CD14-positive monocyte (primary cell): ENCODE results near the gene SLC6A12. TPM values are rescaled to one million over a fixed set of nuclear protein-coding genes. Genes with fewer than 3 reads are reported as not detected.

Experiments used
- DNase-seq, 3 donors: peaks; one replicate each; pipeline ENCODE4 v3.0.0-alpha.2; 2011 to 2022
- H2AFZ ChIP-seq: 2 replicates; pipeline ENCODE4 v1.6.0; 2012; ENCODE audit warnings: mild to moderate bottlenecking, low read depth, low read length, inconsistent platforms; ENCODE audit not compliant: insufficient read depth, poor library complexity, severe bottlenecking
- H3K27ac ChIP-seq, 2 donors: 1 replicate in 1 of 2; 2 replicates in 1 of 2; pipeline ENCODE4 v1.5.1; 2012 to 2013; ENCODE audit warnings: low read length in 2 of 2, control low read depth in 1 of 2, inconsistent platforms in 1 of 2, low read depth in 1 of 2, mild to moderate bottlenecking in 1 of 2
- H3K27me3 ChIP-seq, 2 donors: one replicate each; pipeline versions ENCODE4 v1.6.0 to v1.6.1; 2011 to 2013; ENCODE audit warnings: low read length in 2 of 2; ENCODE audit not compliant: control insufficient read depth in 2 of 2, insufficient read depth in 2 of 2
- H3K36me3 ChIP-seq, 2 donors: replicated peaks in 1 of 2; 1 replicate in 1 of 2; 2 replicates in 1 of 2; pipeline versions ENCODE4 v1.5.1 to v1.6.1; 2012 to 2013; ENCODE audit warnings: low read length in 2 of 2, control low read depth in 1 of 2, inconsistent platforms in 1 of 2, mild to moderate bottlenecking in 1 of 2; ENCODE audit not compliant: insufficient read depth in 2 of 2, control insufficient read depth in 1 of 2
- H3K4me1 ChIP-seq, 2 donors: 1 replicate in 1 of 2; 2 replicates in 1 of 2; pipeline versions ENCODE4 v1.5.1 to v1.6.1; 2012 to 2013; ENCODE audit warnings: low read length in 2 of 2, control low read depth in 1 of 2, inconsistent platforms in 1 of 2, mild to moderate bottlenecking in 1 of 2, moderate library complexity in 1 of 2; ENCODE audit not compliant: insufficient read depth in 2 of 2, control insufficient read depth in 1 of 2
- H3K4me2 ChIP-seq: replicated peaks from 2 replicates; pipeline ENCODE3; 2012; ENCODE audit warnings: low read length, moderate library complexity, mild to moderate bottlenecking; ENCODE audit not compliant: poor library complexity, severe bottlenecking; ENCODE audit errors: extremely low read depth
- H3K4me3 ChIP-seq, 3 experiments: fragments of 200-600 bp in 1 of 3; sonication (generic) in 1 of 3; replicated peaks in 1 of 3; 1 replicate in 2 of 3; 2 replicates in 1 of 3; pipeline ENCODE4 v1.5.1; 2011 to 2013; ENCODE audit warnings: low read length in 3 of 3, mild to moderate bottlenecking in 3 of 3, control low read depth in 2 of 3, low read depth in 2 of 3, inconsistent platforms in 1 of 3, moderate library complexity in 1 of 3
- H3K79me2 ChIP-seq: 2 replicates; pipeline ENCODE4 v1.6.0; 2012; ENCODE audit warnings: mild to moderate bottlenecking, control low read depth, inconsistent platforms, low read length, moderate library complexity; ENCODE audit not compliant: insufficient read depth
- H3K9ac ChIP-seq: 2 replicates; pipeline ENCODE4 v1.6.0; 2017; ENCODE audit warnings: low read length, mild to moderate bottlenecking; ENCODE audit not compliant: insufficient read depth, poor library complexity, severe bottlenecking
- H3K9me3 ChIP-seq, 2 donors: replicated peaks in 1 of 2; 1 replicate in 1 of 2; 2 replicates in 1 of 2; pipeline versions ENCODE4 v1.5.1 to v1.6.1; 2012 to 2013; ENCODE audit warnings: low read length in 2 of 2, control low read depth in 1 of 2; ENCODE audit not compliant: control insufficient read depth in 1 of 2, insufficient read depth in 1 of 2
- H4K20me1 ChIP-seq: 2 replicates; pipeline ENCODE4 v1.6.0; 2012; ENCODE audit warnings: mild to moderate bottlenecking, low read length, control low read depth, moderate library complexity; ENCODE audit not compliant: insufficient read depth
- H3K27ac Mint-ChIP-seq, 7 donors: one replicate each; pipeline ENCODE4 v1.8.0; 2020; ENCODE audit warnings: mild to moderate bottlenecking in 7 of 7, mixed read lengths in 7 of 7, moderate library complexity in 6 of 7, inconsistent platforms in 2 of 7
- H3K27me3 Mint-ChIP-seq, 3 donors: one replicate each; pipeline ENCODE4 v1.8.0; 2021 to 2022; ENCODE audit warnings: low read depth in 3 of 3, mild to moderate bottlenecking in 3 of 3, mixed read lengths in 3 of 3, moderate library complexity in 3 of 3, inconsistent platforms in 1 of 3
- H3K36me3 Mint-ChIP-seq, 2 donors: one replicate each; pipeline ENCODE4 v1.8.0; 2020; ENCODE audit warnings: mixed read lengths in 2 of 2, inconsistent platforms in 1 of 2, mild to moderate bottlenecking in 1 of 2
- H3K4me1 Mint-ChIP-seq: one replicate; pipeline ENCODE4 v1.8.0; 2020; ENCODE audit warnings: mild to moderate bottlenecking, mixed read lengths
- H3K4me3 Mint-ChIP-seq, 2 donors: one replicate each; pipeline ENCODE4 v1.8.0; 2020; ENCODE audit warnings: mild to moderate bottlenecking in 2 of 2, mixed read lengths in 2 of 2, moderate library complexity in 1 of 2
- H3K9me3 Mint-ChIP-seq, 7 donors: one replicate each; pipeline ENCODE4 v1.8.0; 2020 to 2022; ENCODE audit warnings: mixed read lengths in 7 of 7, mild to moderate bottlenecking in 6 of 7, moderate library complexity in 6 of 7, inconsistent platforms in 2 of 7
- WGBS: methylation state at CpG from one replicate; pipeline ENCODE4 v1.1.5; 2013; ENCODE audit warnings: missing lambda C conversion rate; ENCODE audit not compliant: insufficient coverage; 5-methylcytosine and 5-hydroxymethylcytosine counted together
- intact Hi-C, 2 donors: fragments of 100-400 bp; cut with micrococcal nuclease; formaldehyde crosslinking; loops; one replicate each; pipeline versions ENCODE4 v1.15.0 to v1.15.1; 2023
- polyA plus RNA-seq, 3 donors: library from polyadenylated mRNA; depleted of rRNA in 1 of 3; unstranded in 2 of 3; stranded (reverse) in 1 of 3; fragments of 300-500 nt in 2 of 3; fragments of >200 nt in 1 of 3; fragmentation: Illumina TruSeq in 2 of 3; gene quantifications; 1 replicate in 2 of 3; 2 replicates in 1 of 3; pipeline ENCODE4 v1.2.3, GENCODE V29; 2012 to 2021
- TF ChIP-seq, protein P1 (sequence below): fragments of 200-600 bp; IDR thresholded peaks from one replicate; pipeline ENCODE4 v1.8.0; 2022; ENCODE audit warnings: antibody characterized with exemption, mild to moderate bottlenecking

SLC6A12 gene
- polyA plus RNA-seq, 3 donors = 5.7 to 8.3 (median 8.0) TPM

DNA sequence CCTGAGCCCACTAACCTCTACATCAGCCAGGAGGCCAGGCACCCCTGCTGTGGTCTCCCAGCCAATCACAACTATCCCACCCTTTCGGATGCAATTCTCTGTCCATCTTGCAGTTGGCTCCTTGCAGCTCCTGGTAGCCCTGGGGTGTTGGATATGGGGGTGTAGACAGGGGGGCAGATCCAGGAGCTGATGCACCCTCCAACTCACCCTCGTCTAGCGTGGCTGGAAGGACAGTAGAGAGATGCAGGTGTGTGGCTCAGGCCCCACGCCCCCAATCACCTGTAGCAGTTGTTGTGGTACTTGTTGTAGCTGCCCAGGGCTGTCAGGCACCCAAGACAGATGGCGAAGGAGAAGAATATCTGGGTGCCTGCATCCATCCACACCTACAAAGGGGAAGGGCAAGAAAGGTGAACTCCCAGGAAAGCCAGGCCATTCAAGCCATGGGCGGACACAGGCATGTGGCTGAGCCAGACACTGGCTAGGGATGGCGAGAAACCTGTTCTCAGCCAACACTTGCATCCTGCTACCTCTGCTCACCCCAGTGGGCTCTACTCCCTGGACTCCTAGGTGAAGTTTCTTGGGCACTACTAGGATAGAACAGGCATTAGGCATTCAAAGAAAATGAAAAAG is 13.4 kb upstream of the SLC6A12 start:
- Histone ChIP-seq H2AFZ (no peak overlapping the region), H4K20me1 (no peaks in the 10 kb centered on the region), H3K79me2 (no peaks in the 10 kb centered on the region), H3K4me3 (no peak overlapping the region), H3K27me3 (no peaks in the 10 kb centered on the region), H3K4me2 (no peak overlapping the region), H3K27ac (no peak overlapping the region), H3K36me3 (no peaks in the 10 kb centered on the region), H3K9ac (no peak overlapping the region), H3K9me3 (no peaks in the 10 kb centered on the region), H3K4me1 (no peaks in the 10 kb centered on the region)
- no peak overlapping the region for H3K27ac Mint-ChIP-seq
- intact Hi-C loops = no loop called here
- no peaks in the 10 kb centered on the region for H3K4me1 Mint-ChIP-seq
- TF ChIP-seq, protein P1, sequence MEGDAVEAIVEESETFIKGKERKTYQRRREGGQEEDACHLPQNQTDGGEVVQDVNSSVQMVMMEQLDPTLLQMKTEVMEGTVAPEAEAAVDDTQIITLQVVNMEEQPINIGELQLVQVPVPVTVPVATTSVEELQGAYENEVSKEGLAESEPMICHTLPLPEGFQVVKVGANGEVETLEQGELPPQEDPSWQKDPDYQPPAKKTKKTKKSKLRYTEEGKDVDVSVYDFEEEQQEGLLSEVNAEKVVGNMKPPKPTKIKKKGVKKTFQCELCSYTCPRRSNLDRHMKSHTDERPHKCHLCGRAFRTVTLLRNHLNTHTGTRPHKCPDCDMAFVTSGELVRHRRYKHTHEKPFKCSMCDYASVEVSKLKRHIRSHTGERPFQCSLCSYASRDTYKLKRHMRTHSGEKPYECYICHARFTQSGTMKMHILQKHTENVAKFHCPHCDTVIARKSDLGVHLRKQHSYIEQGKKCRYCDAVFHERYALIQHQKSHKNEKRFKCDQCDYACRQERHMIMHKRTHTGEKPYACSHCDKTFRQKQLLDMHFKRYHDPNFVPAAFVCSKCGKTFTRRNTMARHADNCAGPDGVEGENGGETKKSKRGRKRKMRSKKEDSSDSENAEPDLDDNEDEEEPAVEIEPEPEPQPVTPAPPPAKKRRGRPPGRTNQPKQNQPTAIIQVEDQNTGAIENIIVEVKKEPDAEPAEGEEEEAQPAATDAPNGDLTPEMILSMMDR = no peak
- WGBS = no CpG with 5 or more reads among the region's 7 CpGs
- no peaks in the 10 kb centered on the region for H3K9me3 Mint-ChIP-seq
- no peak overlapping the region for H3K4me3 Mint-ChIP-seq
- no peaks in the 10 kb centered on the region for H3K36me3 Mint-ChIP-seq
- peaks cover 9 to 10% (median 9%) of the 10 kb centered on the region in 3 donors for H3K27me3 Mint-ChIP-seq
- DNase-seq = no peak

DNA sequence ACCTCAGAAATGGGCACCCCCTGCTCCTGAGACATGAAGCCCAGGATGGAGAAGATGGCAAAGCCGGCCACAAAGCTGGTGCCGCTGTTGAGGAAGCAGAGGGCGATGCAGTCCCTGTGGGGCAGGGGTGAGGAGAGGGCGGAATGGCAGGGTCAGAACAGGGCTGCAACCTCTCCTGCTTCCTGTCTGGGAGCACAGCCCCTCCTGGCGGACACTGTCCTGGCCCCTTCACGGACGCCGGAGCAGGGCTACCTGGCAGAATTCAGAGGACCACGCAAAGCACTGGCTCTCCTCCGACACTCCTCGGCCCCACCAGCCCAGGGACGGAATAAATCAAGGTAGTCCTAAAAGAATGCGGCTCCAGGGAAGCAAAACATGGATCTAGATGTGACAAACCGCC is 12.4 kb upstream of the SLC6A12 start:
- H3K27me3 Mint-ChIP-seq = peaks cover 7 to 11% (median 10%) of the 10 kb centered on the region in 3 donors
- H3K9me3 Mint-ChIP-seq = no peaks in the 10 kb centered on the region
- Histone ChIP-seq H3K9me3 (no peaks in the 10 kb centered on the region), H3K4me1 (no peaks in the 10 kb centered on the region), H3K79me2 (no peaks in the 10 kb centered on the region), H3K9ac (no peak overlapping the region), H3K27me3 (no peaks in the 10 kb centered on the region), H3K4me3 (no peak overlapping the region), H3K4me2 (no peak overlapping the region), H4K20me1 (no peaks in the 10 kb centered on the region), H3K27ac (no peak overlapping the region), H2AFZ (no peak overlapping the region), H3K36me3 (no peaks in the 10 kb centered on the region)
- no peaks in the 10 kb centered on the region for H3K36me3 Mint-ChIP-seq
- intact Hi-C loops = no loop called here
- TF ChIP-seq, protein P1 = no peak
- no peak overlapping the region for H3K4me3 Mint-ChIP-seq
- DNase-seq = no peak
- WGBS = 91% methylated on average over 14 of the region's 14 CpGs
- H3K4me1 Mint-ChIP-seq = no peaks in the 10 kb centered on the region
- H3K27ac Mint-ChIP-seq = no peak overlapping the region
